Gastrocnemius medialis (tissue), 4 donors: Measurements from ENCODE around the gene DSP. TPM values are rescaled to one million over a fixed set of nuclear protein-coding genes. Genes with fewer than 3 reads are reported as not detected.

Experiments used
- ATAC-seq, 2 donors: fragments of 150-250 bp; one replicate each; pipeline ENCODE4 v1.9.1; 2016
- DNase-seq, 2 donors: peaks; one replicate each; pipeline ENCODE4 v3.0.0-alpha.2; 2019
- H3K27ac ChIP-seq, 4 donors: fragments of 200-600 bp; sonication (generic); 1 replicate in 1 of 4; 2 replicates in 3 of 4; pipeline ENCODE4 v1.5.1; 2016 to 2018; ENCODE audit warnings: mild to moderate bottlenecking in 2 of 4, moderate library complexity in 1 of 4
- H3K27me3 ChIP-seq, 3 donors: fragments of 200-600 bp; sonication (generic) in 2 of 3; 1 replicate in 1 of 3; 2 replicates in 2 of 3; pipeline versions ENCODE4 v1.5.1 to v1.6.0; 2016 to 2019; ENCODE audit warnings: mild to moderate bottlenecking in 1 of 3, moderate library complexity in 1 of 3
- H3K36me3 ChIP-seq, 2 donors: fragments of 200-600 bp; sonication (generic) in 1 of 2; one replicate each; pipeline ENCODE4 v1.5.1; 2017 to 2018
- H3K4me1 ChIP-seq, 2 donors: fragments of 200-600 bp; sonication (generic) in 1 of 2; one replicate each; pipeline ENCODE4 v1.5.1; 2016 to 2017; ENCODE audit warnings: mild to moderate bottlenecking in 2 of 2
- H3K4me3 ChIP-seq, 4 donors: fragments of 200-600 bp; sonication (generic) in 3 of 4; 1 replicate in 1 of 4; 2 replicates in 3 of 4; pipeline ENCODE4 v1.5.1; 2016 to 2019; ENCODE audit warnings: mild to moderate bottlenecking in 2 of 4
- H3K9me3 ChIP-seq, 3 donors: fragments of 200-600 bp; sonication (generic) in 2 of 3; 1 replicate in 1 of 3; 2 replicates in 2 of 3; pipeline ENCODE4 v1.5.1; 2016 to 2019
- POLR2A ChIP-seq, 2 donors: fragments of 450-650 bp; IDR thresholded peaks; one replicate each; pipeline ENCODE4 v1.6.1; 2017; ENCODE audit warnings: antibody characterized with exemption in 2 of 2, mild to moderate bottlenecking in 2 of 2, moderate library complexity in 2 of 2
- in situ Hi-C, 4 donors: fragments of 200-750 bp; cut with MboI; loops; one replicate each; pipeline versions ENCODE4 v1.15.0 to v1.8.0; 2017; ENCODE audit warnings: low sequenced_read_pairs in 4 of 4
- intact Hi-C: fragments of 100-400 bp; cut with DNase I; formaldehyde crosslinking; loops from one replicate; pipeline ENCODE4 v1.15.1; 2023; ENCODE audit warnings: low total_unique reads
- total RNA-seq, 4 donors: library from RNA; depleted of rRNA; stranded (reverse); fragments of >200 nt; gene quantifications; one replicate each; pipeline versions ENCODE4 v1.1.0 to v1.2.3, GENCODE V29; 2016
- TF ChIP-seq, protein P1 (sequence below), 5 experiments: fragments of 450-650 bp in 3 of 5; fragments of 200-600 bp in 2 of 5; sonication (generic) in 2 of 5; IDR thresholded peaks in 4 of 5; conservative IDR thresholded peaks in 1 of 5; 1 replicate in 4 of 5; 2 replicates in 1 of 5; pipeline ENCODE4 v1.5.1; 2016 to 2019; ENCODE audit warnings: antibody characterized with exemption in 5 of 5, mild to moderate bottlenecking in 3 of 5, moderate library complexity in 3 of 5

Gene DSP
- total RNA-seq, 4 donors from 2014 or later: 0.31 to 1.1 (median 0.65) TPM

- no peak overlapping the region for H3K4me3 ChIP-seq
- H3K4me1 ChIP-seq: no peaks in the 10 kb centered on the region
- H3K27me3 ChIP-seq: peaks cover 0 to 5% (median 4%) of the 10 kb centered on the region in 3 donors
- intact Hi-C loops: no loop called here
- DNase-seq (no peak), ATAC-seq (no peak)
- H3K9me3 ChIP-seq: no peaks in the 10 kb centered on the region
- H3K27ac ChIP-seq: no peak overlapping the region
- H3K36me3 ChIP-seq: no peaks in the 10 kb centered on the region
- no peak for TF ChIP-seq POLR2A (IDR thresholded peaks at IDR 0.05)
- TF ChIP-seq, protein P1, sequence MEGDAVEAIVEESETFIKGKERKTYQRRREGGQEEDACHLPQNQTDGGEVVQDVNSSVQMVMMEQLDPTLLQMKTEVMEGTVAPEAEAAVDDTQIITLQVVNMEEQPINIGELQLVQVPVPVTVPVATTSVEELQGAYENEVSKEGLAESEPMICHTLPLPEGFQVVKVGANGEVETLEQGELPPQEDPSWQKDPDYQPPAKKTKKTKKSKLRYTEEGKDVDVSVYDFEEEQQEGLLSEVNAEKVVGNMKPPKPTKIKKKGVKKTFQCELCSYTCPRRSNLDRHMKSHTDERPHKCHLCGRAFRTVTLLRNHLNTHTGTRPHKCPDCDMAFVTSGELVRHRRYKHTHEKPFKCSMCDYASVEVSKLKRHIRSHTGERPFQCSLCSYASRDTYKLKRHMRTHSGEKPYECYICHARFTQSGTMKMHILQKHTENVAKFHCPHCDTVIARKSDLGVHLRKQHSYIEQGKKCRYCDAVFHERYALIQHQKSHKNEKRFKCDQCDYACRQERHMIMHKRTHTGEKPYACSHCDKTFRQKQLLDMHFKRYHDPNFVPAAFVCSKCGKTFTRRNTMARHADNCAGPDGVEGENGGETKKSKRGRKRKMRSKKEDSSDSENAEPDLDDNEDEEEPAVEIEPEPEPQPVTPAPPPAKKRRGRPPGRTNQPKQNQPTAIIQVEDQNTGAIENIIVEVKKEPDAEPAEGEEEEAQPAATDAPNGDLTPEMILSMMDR (IDR thresholded peaks at IDR 0.05 in 4 of 5, conservative IDR thresholded peaks at IDR 0.05 in 1 of 5): no peak
- in situ Hi-C loops: no loop called here
Observed at GRCh38 chr6:7559651-7560385, 18.3 kb downstream of the DSP start.

DNA sequence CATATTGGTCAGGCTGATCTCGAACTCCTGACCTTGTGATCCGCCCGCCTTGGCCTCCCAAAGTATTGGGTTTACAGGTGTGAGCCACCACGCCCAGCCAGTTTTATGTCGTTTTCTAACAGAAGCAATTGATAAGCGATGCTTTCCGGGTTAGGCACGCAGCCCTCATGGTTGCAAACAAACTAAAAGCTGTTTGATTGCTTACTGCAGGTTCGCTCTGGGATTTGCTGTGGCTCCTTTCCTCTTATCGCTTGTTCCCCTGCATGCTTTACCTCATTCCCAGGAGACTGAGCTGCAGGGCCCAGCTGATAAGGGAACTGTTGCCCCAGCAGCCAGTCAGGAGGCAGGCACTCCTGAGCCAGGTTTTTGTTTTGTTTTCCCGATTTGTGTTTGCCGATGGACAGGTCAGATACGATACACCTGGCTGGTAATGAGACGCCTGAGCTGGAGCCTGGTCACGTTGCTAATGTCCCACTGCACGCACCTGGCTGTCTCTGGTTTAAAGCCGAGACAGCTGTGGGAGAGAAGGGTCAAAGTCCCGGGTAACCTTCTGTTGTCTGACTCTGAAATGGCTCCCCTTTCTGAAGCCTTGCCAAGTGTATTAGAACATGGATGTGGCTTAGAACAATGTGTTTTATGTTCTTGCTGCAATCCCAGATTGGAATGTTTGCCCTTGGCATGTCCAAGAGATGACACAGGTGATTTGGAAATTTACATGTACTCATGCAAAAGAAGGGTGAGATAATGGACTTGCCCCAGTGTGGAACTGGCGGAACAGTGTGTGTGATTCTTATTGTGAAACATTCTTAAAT is 19.9 kb downstream of the DSP start:
- no peak overlapping the region for H3K4me3 ChIP-seq
- intact Hi-C loops: no loop called here
- ATAC-seq: no peak

GRCh38 chr6:7562769-7563168 is 21.3 kb downstream of the DSP start:
- Histone ChIP-seq H3K9me3 (no peaks in the 10 kb centered on the region), H3K36me3 (no peaks in the 10 kb centered on the region), H3K4me1 (no peaks in the 10 kb centered on the region), H3K27me3 (peaks cover 0 to 5% (median 3%) of the 10 kb centered on the region in 3 donors), H3K27ac (no peak overlapping the region), H3K4me3 (no peak overlapping the region)
- ATAC-seq (no peak), DNase-seq (no peak)
- intact Hi-C loops (no loop called here), in situ Hi-C loops (no loop called here)
- TF ChIP-seq, protein P1 (IDR thresholded peaks at IDR 0.05 in 4 of 5, conservative IDR thresholded peaks at IDR 0.05 in 1 of 5): no peak
- no peak for TF ChIP-seq POLR2A (IDR thresholded peaks at IDR 0.05)

More for the DNA sequence above, 19.9 kb downstream of the DSP start:
- Histone ChIP-seq H3K4me1 (no peaks in the 10 kb centered on the region), H3K27me3 (peaks cover 0 to 4% (median 3%) of the 10 kb centered on the region in 3 donors), H3K27ac (no peak overlapping the region), H3K9me3 (no peaks in the 10 kb centered on the region), H3K36me3 (no peaks in the 10 kb centered on the region)
- in situ Hi-C loops: no loop called here
- no peak for TF ChIP-seq POLR2A (IDR thresholded peaks at IDR 0.05)
- TF ChIP-seq, protein P1 (IDR thresholded peaks at IDR 0.05 in 4 of 5, conservative IDR thresholded peaks at IDR 0.05 in 1 of 5): no peak
- no peak for DNase-seq

- in situ Hi-C loops (no loop called here), intact Hi-C loops (no loop called here)
- H3K27me3 ChIP-seq: peaks cover 0 to 8% (median 5%) of the 10 kb centered on the region in 3 donors
- no peak overlapping the region for H3K27ac ChIP-seq
- H3K4me1 ChIP-seq: no peaks in the 10 kb centered on the region
- DNase-seq: no peak
- no peak overlapping the region for H3K4me3 ChIP-seq
- no peaks in the 10 kb centered on the region for H3K9me3 ChIP-seq
- no peaks in the 10 kb centered on the region for H3K36me3 ChIP-seq
- ATAC-seq: no peak
- no peak for TF ChIP-seq POLR2A (IDR thresholded peaks at IDR 0.05)
- TF ChIP-seq, protein P1 (IDR thresholded peaks at IDR 0.05 in 4 of 5, conservative IDR thresholded peaks at IDR 0.05 in 1 of 5): no peak
Observed at GRCh38 chr6:7566107-7566506, 24.6 kb downstream of the DSP start.
